RWPE2 (cell line): ENCODE data around the gene FEV.

ENCODE experiments used
- ATAC-seq: fragments of 200-7000 bp; cut with Tn5 transposase; 3 replicates; pipeline ENCODE4 v1.9.1; 2021; ENCODE audit warnings: low read depth
- DNase-seq: peaks from one replicate; pipeline ENCODE4 v3.0.0-alpha.2; 2020; ENCODE audit warnings: low spot score
- H3K27ac ChIP-seq: fragments of 450-650 bp; 2 replicates; pipeline ENCODE4 v1.5.1; 2017; ENCODE audit warnings: mild to moderate bottlenecking; ENCODE audit not compliant: poor library complexity, severe bottlenecking
- H3K27me3 ChIP-seq: fragments of 250-450 bp; sonication (Bioruptor Pico); 2 replicates; pipeline ENCODE4 v1.5.1; 2021; ENCODE audit warnings: mild to moderate bottlenecking, moderate library complexity; ENCODE audit not compliant: insufficient read depth, poor library complexity, severe bottlenecking
- H3K36me3 ChIP-seq: fragments of 250-450 bp; sonication (Bioruptor Pico); 2 replicates; pipeline ENCODE4 v1.5.1; 2020; ENCODE audit warnings: low read depth, mild to moderate bottlenecking, moderate library complexity
- H3K4me1 ChIP-seq: fragments of 250-450 bp; sonication (Bioruptor Pico); 2 replicates; pipeline ENCODE4 v1.5.1; 2021; ENCODE audit warnings: mild to moderate bottlenecking, moderate library complexity; ENCODE audit not compliant: insufficient read depth, poor library complexity, severe bottlenecking
- H3K4me3 ChIP-seq: fragments of 250-450 bp; sonication (Bioruptor Pico); 2 replicates; pipeline ENCODE4 v1.5.1; 2021; ENCODE audit warnings: mild to moderate bottlenecking, moderate library complexity; ENCODE audit not compliant: severe bottlenecking
- H3K9me3 ChIP-seq: fragments of 250-450 bp; sonication (Bioruptor Pico); 2 replicates; pipeline ENCODE4 v1.5.1; 2021; ENCODE audit warnings: mild to moderate bottlenecking, moderate library complexity; ENCODE audit not compliant: severe bottlenecking
- TF ChIP-seq, protein P1 (sequence below): fragments of 450-650 bp; IDR thresholded peaks from one replicate; pipeline ENCODE4 v1.5.1; 2017; ENCODE audit warnings: mild to moderate bottlenecking, moderate library complexity; ENCODE audit not compliant: poor library complexity, severe bottlenecking

FEV gene

DNA sequence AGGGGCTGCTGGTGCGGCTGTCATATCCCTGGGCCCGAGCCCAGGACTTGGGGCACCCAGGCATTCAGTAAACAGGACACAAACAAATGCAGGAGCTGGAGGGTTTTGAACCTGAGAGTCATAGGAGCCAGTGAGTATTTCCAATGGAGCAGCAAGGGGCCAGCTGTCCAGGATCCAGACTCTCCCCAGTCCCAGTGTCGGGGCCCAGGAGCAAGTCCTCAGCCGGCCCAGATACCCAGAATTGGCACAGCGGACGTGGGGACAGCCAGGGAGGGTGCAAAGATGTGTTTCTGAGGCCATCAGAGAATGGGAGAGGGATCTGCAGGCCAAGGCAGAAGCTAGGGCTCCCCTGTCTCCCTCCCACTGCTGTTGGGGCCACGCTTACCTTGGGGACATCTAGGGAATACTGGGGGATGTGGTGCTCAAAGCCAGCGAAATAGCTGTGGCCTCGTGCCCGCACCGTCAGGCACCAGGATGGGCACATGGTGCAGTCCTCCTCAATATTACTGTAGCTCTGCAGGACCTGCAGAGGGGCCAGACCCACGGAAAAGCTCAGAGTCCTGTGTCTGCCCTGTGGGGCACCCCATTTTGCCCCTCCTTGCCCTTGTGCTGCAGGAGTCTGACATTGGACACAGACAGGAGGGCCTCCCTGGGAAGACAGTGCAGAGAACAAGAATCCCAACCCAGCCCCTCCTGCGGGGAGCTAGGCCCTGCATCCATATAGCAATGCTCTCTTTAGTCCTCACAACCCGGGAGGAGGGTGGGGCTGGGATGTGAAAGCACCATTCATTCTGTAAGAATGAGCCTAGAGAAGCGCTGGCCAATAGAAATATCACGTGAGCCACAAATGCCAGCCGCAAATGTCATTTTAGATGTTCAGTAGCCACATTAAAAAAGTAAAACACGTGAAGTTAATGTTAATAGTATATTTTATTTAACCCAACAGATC is 40.9 kb upstream of the FEV start:
- DNase-seq (no peak), ATAC-seq (no peak)
- no peak overlapping the region for H3K27ac ChIP-seq
- no peaks in the 10 kb centered on the region for H3K9me3 ChIP-seq
- no peaks in the 10 kb centered on the region for H3K27me3 ChIP-seq
- no peak overlapping the region for H3K4me3 ChIP-seq
- H3K4me1 ChIP-seq: no peaks in the 10 kb centered on the region
- H3K36me3 ChIP-seq: no peaks in the 10 kb centered on the region
- TF ChIP-seq, protein P1, sequence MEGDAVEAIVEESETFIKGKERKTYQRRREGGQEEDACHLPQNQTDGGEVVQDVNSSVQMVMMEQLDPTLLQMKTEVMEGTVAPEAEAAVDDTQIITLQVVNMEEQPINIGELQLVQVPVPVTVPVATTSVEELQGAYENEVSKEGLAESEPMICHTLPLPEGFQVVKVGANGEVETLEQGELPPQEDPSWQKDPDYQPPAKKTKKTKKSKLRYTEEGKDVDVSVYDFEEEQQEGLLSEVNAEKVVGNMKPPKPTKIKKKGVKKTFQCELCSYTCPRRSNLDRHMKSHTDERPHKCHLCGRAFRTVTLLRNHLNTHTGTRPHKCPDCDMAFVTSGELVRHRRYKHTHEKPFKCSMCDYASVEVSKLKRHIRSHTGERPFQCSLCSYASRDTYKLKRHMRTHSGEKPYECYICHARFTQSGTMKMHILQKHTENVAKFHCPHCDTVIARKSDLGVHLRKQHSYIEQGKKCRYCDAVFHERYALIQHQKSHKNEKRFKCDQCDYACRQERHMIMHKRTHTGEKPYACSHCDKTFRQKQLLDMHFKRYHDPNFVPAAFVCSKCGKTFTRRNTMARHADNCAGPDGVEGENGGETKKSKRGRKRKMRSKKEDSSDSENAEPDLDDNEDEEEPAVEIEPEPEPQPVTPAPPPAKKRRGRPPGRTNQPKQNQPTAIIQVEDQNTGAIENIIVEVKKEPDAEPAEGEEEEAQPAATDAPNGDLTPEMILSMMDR: no peak

DNA sequence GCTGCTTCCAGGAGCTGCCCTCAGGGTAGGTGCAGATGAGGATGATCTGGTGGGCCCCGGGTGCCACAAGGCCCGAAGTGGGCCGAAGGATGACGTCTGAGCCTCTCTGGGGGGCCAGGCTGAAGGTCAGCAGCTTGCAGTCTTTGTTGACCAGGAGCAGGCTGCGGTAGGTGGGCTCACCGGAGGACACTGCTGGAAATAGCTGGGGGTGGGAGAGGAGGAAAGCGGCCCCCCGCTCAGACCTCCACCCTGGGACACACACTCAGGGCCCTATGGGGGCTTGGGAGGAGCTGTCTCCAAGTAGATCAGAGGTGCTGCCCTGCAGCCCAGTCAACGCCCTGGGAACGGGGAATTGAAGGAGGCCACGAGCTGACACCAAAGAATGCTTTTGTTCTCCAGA is 39.1 kb upstream of the FEV start:
- no peaks in the 10 kb centered on the region for H3K9me3 ChIP-seq
- no peaks in the 10 kb centered on the region for H3K4me1 ChIP-seq
- no peak for ATAC-seq
- H3K27ac ChIP-seq: no peak overlapping the region
- H3K4me3 ChIP-seq: no peak overlapping the region
- no peaks in the 10 kb centered on the region for H3K36me3 ChIP-seq
- TF ChIP-seq, protein P1: no peak
- H3K27me3 ChIP-seq: no peaks in the 10 kb centered on the region
- DNase-seq: no peak

DNA sequence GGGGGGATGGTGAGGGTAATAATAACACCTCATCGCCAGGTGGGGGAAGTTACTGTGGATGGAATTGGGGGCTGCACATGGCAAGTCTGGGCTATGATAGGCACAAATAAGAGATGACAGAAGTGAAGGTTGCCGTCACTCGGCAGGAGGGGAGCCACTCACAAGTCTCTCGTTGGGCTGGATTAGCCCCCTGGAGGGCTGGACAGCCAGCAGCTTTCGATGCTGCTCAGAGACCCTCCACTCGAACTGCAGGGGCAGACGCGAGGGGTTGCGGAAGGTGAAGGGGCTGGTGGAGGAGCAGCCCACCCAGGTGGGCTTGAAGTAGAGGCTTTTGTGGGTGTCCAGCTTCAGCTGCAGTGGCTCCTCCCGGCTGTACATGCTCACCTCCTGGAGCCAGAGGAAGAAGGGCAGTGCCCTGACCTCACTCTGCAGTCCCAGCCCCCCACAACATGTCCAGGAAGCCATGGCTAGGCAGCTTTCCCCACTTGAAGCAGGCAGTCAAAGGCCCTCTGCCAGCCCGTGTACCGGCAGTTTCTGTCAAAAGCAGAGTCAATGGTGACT is 38.1 kb upstream of the FEV start:
- Histone ChIP-seq H3K36me3 (no peaks in the 10 kb centered on the region), H3K27me3 (no peaks in the 10 kb centered on the region), H3K9me3 (no peaks in the 10 kb centered on the region), H3K4me1 (no peaks in the 10 kb centered on the region), H3K4me3 (no peak overlapping the region), H3K27ac (no peak overlapping the region)
- DNase-seq (no peak), ATAC-seq (no peak)
- TF ChIP-seq, protein P1: no peak

DNA sequence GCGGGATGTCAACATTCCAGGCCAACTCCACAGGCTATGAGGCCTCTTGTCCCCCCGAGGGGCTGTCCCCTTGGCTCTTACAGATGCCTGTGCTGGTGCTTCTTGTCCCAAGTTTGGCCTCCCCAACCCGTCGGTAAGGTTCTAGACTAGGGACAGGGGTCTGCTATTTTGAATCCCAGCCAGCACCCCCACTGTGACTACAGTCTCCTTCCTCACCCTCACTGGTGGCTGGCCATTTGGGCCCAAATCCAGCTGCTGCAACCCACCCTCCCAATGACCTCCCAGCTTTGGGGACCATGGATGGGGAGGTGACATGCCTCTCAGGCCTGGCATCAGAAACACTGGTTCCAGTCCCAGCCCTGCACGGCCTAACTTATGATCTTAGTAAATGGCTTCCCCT is 37.6 kb upstream of the FEV start:
- H3K36me3 ChIP-seq: no peaks in the 10 kb centered on the region

More for the DNA sequence above, 37.6 kb upstream of the FEV start:
- no peaks in the 10 kb centered on the region for H3K27me3 ChIP-seq
- H3K4me3 ChIP-seq: no peak overlapping the region
- ATAC-seq (no peak), DNase-seq (no peak)
- H3K27ac ChIP-seq: no peak overlapping the region
- no peaks in the 10 kb centered on the region for H3K4me1 ChIP-seq
- H3K9me3 ChIP-seq: no peaks in the 10 kb centered on the region
- TF ChIP-seq, protein P1: no peak
